Chondrocyte (in vitro differentiated cells): ENCODE data around the gene GAB3. TPM values are rescaled to one million over a fixed set of nuclear protein-coding genes. Genes with fewer than 3 reads are reported as not detected.

ENCODE experiments used
- DNase-seq: peaks from one replicate; pipeline ENCODE4 v3.0.0; 2021; ENCODE audit warnings: mixed read lengths, low spot score
- H3K27ac Mint-ChIP-seq: one replicate; pipeline ENCODE4 v1.8.0; 2021; ENCODE audit warnings: mild to moderate bottlenecking, moderate library complexity, mixed read lengths; ENCODE audit not compliant: unreplicated experiment
- H3K27me3 Mint-ChIP-seq: 2 replicates; pipeline ENCODE4 v1.8.0; 2021; ENCODE audit warnings: low read depth, mixed read lengths
- H3K36me3 Mint-ChIP-seq: 2 replicates; pipeline ENCODE4 v1.8.0; 2021; ENCODE audit warnings: low read depth, mixed read lengths
- H3K4me1 Mint-ChIP-seq: 2 replicates; pipeline ENCODE4 v1.8.0; 2021; ENCODE audit warnings: low read depth, mild to moderate bottlenecking, mixed read lengths
- H3K4me3 Mint-ChIP-seq: one replicate; pipeline ENCODE4 v1.8.0; 2021; ENCODE audit warnings: mild to moderate bottlenecking, moderate library complexity, mixed read lengths; ENCODE audit not compliant: unreplicated experiment
- H3K9me3 Mint-ChIP-seq: 2 replicates; pipeline ENCODE4 v1.8.0; 2021; ENCODE audit warnings: low read depth, mixed read lengths
- total RNA-seq: library from RNA; stranded (reverse); gene quantifications from 3 replicates; pipeline ENCODE4 v1.2.1, GENCODE V29; 2021
- TF ChIP-seq, protein P1 (sequence below): fragments of 200-600 bp; sonication (generic); IDR thresholded peaks from 2 replicates; pipeline ENCODE4 v1.5.0; 2021; ENCODE audit warnings: antibody characterized with exemption, mild to moderate bottlenecking, moderate library complexity

Gene GAB3
- total RNA-seq, 1 donor from 2014 or later: 2.0 TPM

GRCh38 chrX:154738011-154738738 is 12.7 kb downstream of the GAB3 start:
- peaks cover 53% of the 10 kb centered on the region for H3K4me1 Mint-ChIP-seq
- H3K36me3 Mint-ChIP-seq: no peaks in the 10 kb centered on the region
- TF ChIP-seq, protein P1, sequence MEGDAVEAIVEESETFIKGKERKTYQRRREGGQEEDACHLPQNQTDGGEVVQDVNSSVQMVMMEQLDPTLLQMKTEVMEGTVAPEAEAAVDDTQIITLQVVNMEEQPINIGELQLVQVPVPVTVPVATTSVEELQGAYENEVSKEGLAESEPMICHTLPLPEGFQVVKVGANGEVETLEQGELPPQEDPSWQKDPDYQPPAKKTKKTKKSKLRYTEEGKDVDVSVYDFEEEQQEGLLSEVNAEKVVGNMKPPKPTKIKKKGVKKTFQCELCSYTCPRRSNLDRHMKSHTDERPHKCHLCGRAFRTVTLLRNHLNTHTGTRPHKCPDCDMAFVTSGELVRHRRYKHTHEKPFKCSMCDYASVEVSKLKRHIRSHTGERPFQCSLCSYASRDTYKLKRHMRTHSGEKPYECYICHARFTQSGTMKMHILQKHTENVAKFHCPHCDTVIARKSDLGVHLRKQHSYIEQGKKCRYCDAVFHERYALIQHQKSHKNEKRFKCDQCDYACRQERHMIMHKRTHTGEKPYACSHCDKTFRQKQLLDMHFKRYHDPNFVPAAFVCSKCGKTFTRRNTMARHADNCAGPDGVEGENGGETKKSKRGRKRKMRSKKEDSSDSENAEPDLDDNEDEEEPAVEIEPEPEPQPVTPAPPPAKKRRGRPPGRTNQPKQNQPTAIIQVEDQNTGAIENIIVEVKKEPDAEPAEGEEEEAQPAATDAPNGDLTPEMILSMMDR: no peak
- peak overlapping the region; percentile 73 for H3K27ac Mint-ChIP-seq
- no peaks in the 10 kb centered on the region for H3K27me3 Mint-ChIP-seq
- no peak overlapping the region for H3K4me3 Mint-ChIP-seq
- H3K9me3 Mint-ChIP-seq: peaks cover 12% of the 10 kb centered on the region
- no peak for DNase-seq

GRCh38 chrX:154737136-154737535 is 13.7 kb downstream of the GAB3 start:
- Mint-ChIP-seq H3K36me3 (no peaks in the 10 kb centered on the region), H3K4me3 (no peak overlapping the region), H3K27me3 (no peaks in the 10 kb centered on the region), H3K4me1 (peaks cover 63% of the 10 kb centered on the region), H3K9me3 (peaks cover 7% of the 10 kb centered on the region), H3K27ac (peak overlapping the region; percentile 94)
- TF ChIP-seq, protein P1: no peak
- DNase-seq: no peak

DNA sequence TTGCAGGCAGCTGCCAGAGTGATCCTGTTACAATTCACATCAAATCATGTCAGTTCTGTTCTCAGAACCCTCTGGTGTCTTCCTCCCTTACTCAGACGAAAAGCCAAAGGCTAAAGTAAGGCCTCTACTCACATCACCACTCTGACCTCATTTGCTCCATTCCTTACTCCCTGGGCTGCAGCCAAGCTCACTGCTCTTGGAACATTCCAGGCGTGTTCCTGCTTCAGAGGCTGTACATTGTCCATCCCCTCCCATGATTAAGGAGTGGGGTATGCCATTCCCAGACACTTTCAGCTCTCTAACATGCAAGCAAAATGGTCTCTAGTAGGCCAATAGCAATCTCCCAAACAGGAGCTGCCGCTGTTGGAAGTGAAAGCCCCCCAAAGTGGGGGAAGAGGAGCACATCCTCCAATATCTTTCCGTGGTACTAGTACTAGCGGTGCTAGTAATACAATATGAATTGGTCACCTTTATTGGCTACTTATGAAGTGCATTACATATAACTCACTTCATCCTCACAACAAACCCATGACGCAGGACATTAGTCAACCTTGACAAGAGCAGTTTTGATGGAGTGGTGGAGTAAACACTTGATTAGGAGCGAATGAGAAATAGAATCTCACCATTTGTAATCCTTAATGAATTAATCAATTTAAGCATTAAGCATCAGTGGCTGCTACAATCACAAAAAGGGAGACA is 15.0 kb downstream of the GAB3 start:
- H3K4me3 Mint-ChIP-seq: no peak overlapping the region
- H3K36me3 Mint-ChIP-seq: no peaks in the 10 kb centered on the region
- peaks cover 7% of the 10 kb centered on the region for H3K9me3 Mint-ChIP-seq
- H3K27ac Mint-ChIP-seq: peak overlapping the region; percentile 94
- peaks cover 76% of the 10 kb centered on the region for H3K4me1 Mint-ChIP-seq
- DNase-seq: no peak
- TF ChIP-seq, protein P1: no peak
- no peaks in the 10 kb centered on the region for H3K27me3 Mint-ChIP-seq

DNA sequence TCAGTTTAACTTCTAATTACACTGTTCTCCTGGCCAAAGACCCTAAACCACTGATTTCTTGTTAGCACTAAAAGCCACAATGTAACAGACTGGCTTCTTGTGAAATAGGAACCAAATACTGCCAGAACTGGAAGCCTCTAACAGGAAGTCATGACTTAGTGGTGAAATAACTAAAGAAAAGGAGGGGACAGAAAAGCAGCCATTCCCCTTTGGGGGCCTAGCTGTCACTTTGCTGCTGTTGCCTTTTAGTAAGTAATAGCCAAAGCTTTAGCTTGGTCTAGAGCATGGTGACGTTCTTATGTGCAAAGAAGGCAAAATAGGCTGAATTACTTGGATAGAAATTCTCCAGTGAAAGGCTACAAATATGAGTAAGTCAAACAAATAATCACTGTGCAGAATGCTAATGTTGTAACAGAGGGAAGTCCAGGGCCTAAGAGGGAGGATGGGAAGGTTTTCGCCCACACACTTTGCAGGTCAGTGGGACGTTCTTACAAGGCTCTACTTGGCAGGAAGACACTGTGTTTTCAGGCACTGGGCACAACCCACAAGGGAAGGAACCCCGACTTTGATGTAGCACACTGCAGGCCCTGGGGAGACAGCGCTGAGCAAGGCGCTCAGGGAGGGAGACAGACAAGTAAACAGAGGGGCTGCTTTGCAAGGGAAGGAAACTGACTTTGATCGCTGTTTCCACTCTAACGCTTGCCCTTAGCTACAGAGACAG is 16.7 kb downstream of the GAB3 start:
- no peak for DNase-seq
- Mint-ChIP-seq H3K36me3 (no peaks in the 10 kb centered on the region), H3K4me3 (peak overlapping the region; percentile 17), H3K27ac (peak overlapping the region; percentile 94), H3K4me1 (peaks cover 92% of the 10 kb centered on the region), H3K27me3 (no peaks in the 10 kb centered on the region), H3K9me3 (peaks cover 8% of the 10 kb centered on the region)
- TF ChIP-seq, protein P1: no peak

GRCh38 chrX:154733066-154733425 is 17.8 kb downstream of the GAB3 start:
- H3K9me3 Mint-ChIP-seq: peaks cover 8% of the 10 kb centered on the region
- H3K36me3 Mint-ChIP-seq: no peaks in the 10 kb centered on the region
- DNase-seq: no peak

More at GRCh38 chrX:154733066-154733425, 17.8 kb downstream of the GAB3 start:
- Mint-ChIP-seq H3K4me3 (no peak overlapping the region), H3K4me1 (peaks cover 94% of the 10 kb centered on the region), H3K27me3 (no peaks in the 10 kb centered on the region), H3K27ac (peak overlapping the region; percentile 52)
- TF ChIP-seq, protein P1: no peak
